Epithelial cell of proximal tubule (primary cell): Measurements from ENCODE around the gene COL28A1. TPM values are rescaled to one million over a fixed set of nuclear protein-coding genes. Genes with fewer than 3 reads are reported as not detected.

ENCODE experiments used
- DNase-seq: peaks from one replicate; pipeline ENCODE4 v3.0.0-alpha.2; 2011; ENCODE audit warnings: low read depth
- H3K4me3 ChIP-seq: 2 replicates; pipeline ENCODE4 v1.5.1; 2011; ENCODE audit warnings: low read depth, mild to moderate bottlenecking, low read length
- CTCF ChIP-seq: conservative IDR thresholded peaks from 2 replicates; pipeline ENCODE4 v1.5.1; 2012; ENCODE audit warnings: low read depth, mild to moderate bottlenecking, low read length
- total RNA-seq: library from RNA; depleted of rRNA; stranded (reverse); fragments of >200 nt; gene quantifications from 2 replicates; pipeline ENCODE4 v1.2.3, GENCODE V29; 2015

COL28A1 gene
- total RNA-seq, 1 donor from 2014 or later, result 0.40 TPM

DNA sequence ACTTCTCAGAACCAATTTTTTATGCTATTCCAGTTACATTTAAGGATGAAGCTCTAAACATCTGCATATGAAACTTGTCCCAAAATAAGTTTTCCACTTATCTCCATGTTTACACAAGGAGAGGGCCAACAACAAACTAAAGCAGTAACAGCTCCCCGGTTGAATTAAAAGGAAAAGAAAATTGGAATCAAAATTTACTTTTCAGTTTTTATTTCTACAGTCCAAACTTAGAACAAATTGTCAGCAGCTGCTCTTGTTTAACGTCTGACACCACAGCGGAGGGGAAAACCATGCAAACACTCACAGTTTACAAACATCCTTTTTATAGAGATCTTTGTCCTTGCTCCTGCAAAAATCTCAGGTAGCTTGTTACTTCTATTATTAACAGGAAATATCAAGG is 101.3 kb downstream of the COL28A1 start:
- no peak for TF ChIP-seq CTCF
- H3K4me3 ChIP-seq, result no peak overlapping the region
- DNase-seq, result no peak

GRCh38 chr7:7433811-7434210 is 101.9 kb downstream of the COL28A1 start:
- H3K4me3 ChIP-seq, result no peak overlapping the region
- TF ChIP-seq CTCF, result no peak
- no peak for DNase-seq

DNA sequence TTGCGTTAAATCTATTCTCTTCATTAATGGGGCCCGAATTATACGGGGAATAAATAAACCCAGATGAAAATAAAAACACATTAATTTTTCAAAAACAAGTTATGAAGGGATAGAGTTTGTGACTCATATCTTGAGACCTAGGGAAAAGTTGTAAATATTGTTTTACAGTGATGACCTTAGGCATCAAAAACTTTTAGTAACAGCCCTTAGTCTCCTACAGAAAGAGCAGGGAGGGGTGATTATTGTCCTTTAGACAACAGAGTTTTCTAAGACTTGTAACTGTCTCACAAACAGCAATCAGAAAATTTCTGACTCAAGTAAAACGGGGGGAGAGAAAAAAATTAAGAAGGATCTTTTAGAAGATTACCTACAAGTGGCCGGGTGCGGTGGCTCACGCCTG is 102.7 kb downstream of the COL28A1 start:
- TF ChIP-seq CTCF, result no peak
- DNase-seq, result no peak
- H3K4me3 ChIP-seq, result no peak overlapping the region

GRCh38 chr7:7428806-7429205 is 106.9 kb downstream of the COL28A1 start:
- DNase-seq, result no peak
- no peak overlapping the region for H3K4me3 ChIP-seq
- no peak for TF ChIP-seq CTCF

GRCh38 chr7:7427363-7427762 is 108.3 kb downstream of the COL28A1 start:
- no peak for DNase-seq
- no peak for TF ChIP-seq CTCF
- H3K4me3 ChIP-seq, result no peak overlapping the region

GRCh38 chr7:7426676-7427075 is 109.0 kb downstream of the COL28A1 start:
- TF ChIP-seq CTCF, result no peak
- no peak for DNase-seq
- no peak overlapping the region for H3K4me3 ChIP-seq

DNA sequence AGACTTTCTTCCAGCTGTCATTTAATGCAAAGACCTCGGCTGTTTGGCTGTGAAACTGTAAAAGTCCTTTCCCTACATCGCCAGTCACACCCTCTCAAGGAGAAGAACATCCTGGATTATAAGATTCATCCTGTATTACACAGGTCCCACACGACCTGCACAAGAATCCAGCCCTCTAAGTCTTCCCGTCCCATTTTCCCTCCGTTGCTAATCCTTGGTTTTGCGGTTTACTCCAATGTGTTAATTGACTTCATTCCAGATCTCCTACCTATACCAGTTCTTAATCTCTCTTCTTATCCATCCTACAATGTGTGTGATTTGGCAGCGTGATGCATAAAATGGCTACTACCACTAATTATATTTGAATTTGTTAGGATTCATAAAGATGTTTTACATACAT is 110.4 kb downstream of the COL28A1 start:
- no peak for DNase-seq
- TF ChIP-seq CTCF, result no peak
- no peak overlapping the region for H3K4me3 ChIP-seq
